Right lobe of liver (tissue), 4 donors: ENCODE results near the gene RNF168.

Experiments
- CTCF ChIP-seq, 4 donors: fragments of 200-600 bp in 3 of 4; fragments of 450-650 bp in 1 of 4; IDR thresholded peaks; one replicate each; pipeline versions ENCODE4 v1.5.1 to v1.8.0; 2016 to 2022; ENCODE audit warnings: antibody characterized with exemption in 4 of 4, mild to moderate bottlenecking in 2 of 4
- POLR2A ChIP-seq: fragments of 450-650 bp; IDR thresholded peaks from one replicate; pipeline ENCODE4 v1.6.1; 2017; ENCODE audit warnings: antibody characterized with exemption, mild to moderate bottlenecking
- donor health status: DM: no; HTN: no; CAD: no.
- donor health status: DM: no; HTN: no; CAD: no.
- donor health status: DM: no; HTN: yes; CAD: no.

- TF ChIP-seq CTCF (IDR thresholded peaks at IDR 0.05) (no peak), POLR2A (no peak)
Observed at GRCh38 chr3:196471551-196471950, 32.0 kb downstream of the RNF168 start.
